Measurements from ENCODE around the gene OLFML1. TPM values are rescaled to one million over a fixed set of nuclear protein-coding genes. Genes with fewer than 3 reads are reported as not detected.

The OLFML1 gene
- total RNA-seq, 2 experiments from 2014 or later = not detected

- Histone ChIP-seq H3K4me3 (ENCODE audit: low read depth, low read length, poor library complexity, severe bottlenecking) (peak overlapping the region; percentile 55), H3K4me1 (ENCODE audit: insufficient read depth, low read length, poor library complexity, severe bottlenecking) (peaks cover 99% of the 10 kb centered on the region), H3K9me3 (ENCODE audit: low read length) (no peaks in the 10 kb centered on the region), H3K4me2 (ENCODE audit: low read length) (peak overlapping the region; percentile 87), H3K27ac (ENCODE audit: low read depth, low read length, poor library complexity, severe bottlenecking) (peak overlapping the region; percentile 97), H3K36me3 (ENCODE audit: insufficient read depth, low read length) (peaks cover 35% of the 10 kb centered on the region; the same call in 1 of the 2 replicates), H3K9me2 (ENCODE audit: insufficient read depth, low read length) (no peaks in the 10 kb centered on the region), H3K79me2 (ENCODE audit: insufficient read depth, low read depth, low read length) (peaks cover 99% of the 10 kb centered on the region), H2AFZ (ENCODE audit: low read length) (no peak overlapping the region), H4K20me1 (ENCODE audit: insufficient read depth, low read length) (peaks cover 22% of the 10 kb centered on the region; the same call in 1 of the 2 replicates)
- no TSS peak for BruUV-seq (replicated peaks)
- no peak for TF ChIP-seq CTCF (conservative IDR thresholded peaks at IDR 0.05; ENCODE audit: low read length)
- no peak for TF ChIP-seq EZH2phosphoT487 (IDR thresholded peaks at IDR 0.05; ENCODE audit: borderline replicate concordance, low read depth, low read length)
- CTCF ChIA-PET (ENCODE audit: unreplicated experiment) = interaction anchor here (0.7 to 1.6 kb wide), 4 partner anchors 8 to 13 kb away, joined by 3 to 6 read pairs (median 4); partner anchors contain the start of gene PPFIBP2
- POLR2A ChIA-PET = interaction anchor here (0.7 to 3.3 kb wide), 13 partner anchors 9 to 588 kb away, joined by 3 to 19 read pairs (median 3); no protein-coding TSS in a partner anchor
- intact Hi-C loops (cut with micrococcal nuclease; ENCODE audit: unreplicated experiment) = no loop called here
- DNase-seq (ENCODE audit: low spot score) = peak; percentile 75
Measured at GRCh38 chr11:7520981-7521487, 35.7 kb downstream of the OLFML1 start.

DNA sequence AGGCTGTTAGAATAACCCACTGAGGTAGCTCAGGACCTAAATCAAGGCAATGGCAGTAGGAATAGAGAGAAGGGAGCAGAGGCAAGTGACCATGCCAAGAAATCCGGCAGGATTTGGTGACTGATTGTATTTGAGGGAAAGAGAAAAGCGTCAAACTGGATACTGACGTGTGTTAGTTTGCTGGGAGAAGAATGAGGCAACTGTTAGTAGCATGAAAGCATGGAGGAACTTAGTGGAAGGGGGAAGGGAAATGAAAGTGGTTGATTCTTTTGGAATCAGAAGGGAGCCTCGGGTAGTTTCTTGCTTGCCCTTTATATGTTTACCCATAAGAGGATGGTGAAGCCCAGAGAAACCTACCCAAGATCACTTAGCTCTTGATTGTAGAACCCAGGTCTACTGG is 36.8 kb downstream of the OLFML1 start:
- CTCF ChIA-PET (ENCODE audit: unreplicated experiment) = interaction anchor here (1.0 kb wide), 1 partner anchor 9 kb away, joined by 3 read pairs; the partner anchor contains the start of gene PPFIBP2
- Histone ChIP-seq H4K20me1 (ENCODE audit: insufficient read depth, low read length) (peaks cover 27% of the 10 kb centered on the region; the same call in 1 of the 2 replicates), H3K4me1 (ENCODE audit: insufficient read depth, low read length, poor library complexity, severe bottlenecking) (peaks cover 95% of the 10 kb centered on the region), H3K79me2 (ENCODE audit: insufficient read depth, low read depth, low read length) (peaks cover 99% of the 10 kb centered on the region), H3K4me3 (ENCODE audit: low read depth, low read length, poor library complexity, severe bottlenecking) (peak overlapping the region; percentile 55), H3K27ac (ENCODE audit: low read depth, low read length, poor library complexity, severe bottlenecking) (peak overlapping the region; percentile 97), H3K4me2 (ENCODE audit: low read length) (peak overlapping the region; percentile 87), H3K9me3 (ENCODE audit: low read length) (no peaks in the 10 kb centered on the region), H3K9me2 (ENCODE audit: insufficient read depth, low read length) (no peaks in the 10 kb centered on the region), H2AFZ (ENCODE audit: low read length) (no peak overlapping the region), H3K36me3 (ENCODE audit: insufficient read depth, low read length) (peaks cover 41% of the 10 kb centered on the region; the same call in 1 of the 2 replicates)
- no peak for DNase-seq (ENCODE audit: low spot score)
- POLR2A ChIA-PET = interaction anchor here (0.8 to 3.3 kb wide), 7 partner anchors 9 to 589 kb away, joined by 3 to 19 read pairs (median 4); no protein-coding TSS in a partner anchor
- intact Hi-C loops (cut with micrococcal nuclease; ENCODE audit: unreplicated experiment) = no loop called here
- BruUV-seq (replicated peaks) = no TSS peak
- TF ChIP-seq CTCF (conservative IDR thresholded peaks at IDR 0.05; ENCODE audit: low read length) (no peak), EZH2phosphoT487 (IDR thresholded peaks at IDR 0.05; ENCODE audit: borderline replicate concordance, low read depth, low read length) (no peak)

DNA sequence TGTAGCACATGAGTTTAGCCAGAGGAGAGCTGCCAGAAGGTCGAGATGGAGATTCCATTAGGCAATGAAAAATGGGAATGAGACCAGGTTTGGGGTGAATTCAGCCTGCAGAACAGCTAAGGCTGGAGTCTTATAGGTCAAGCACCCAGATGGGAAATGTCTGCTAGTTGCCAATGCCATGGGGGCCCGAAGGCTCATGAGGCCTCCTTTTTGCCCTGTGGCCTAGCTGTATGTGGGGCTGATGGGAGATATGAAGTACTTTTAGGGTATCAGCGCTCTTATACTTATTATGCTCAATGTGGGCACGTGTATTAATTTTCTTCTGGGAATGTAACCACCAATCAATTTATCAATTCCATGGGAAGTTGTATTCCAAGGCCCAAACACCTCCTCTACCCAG is 37.2 kb downstream of the OLFML1 start:
- Histone ChIP-seq H2AFZ (ENCODE audit: low read length) (no peak overlapping the region), H3K9me2 (ENCODE audit: insufficient read depth, low read length) (no peaks in the 10 kb centered on the region), H4K20me1 (ENCODE audit: insufficient read depth, low read length) (peaks cover 31% of the 10 kb centered on the region; the same call in 1 of the 2 replicates), H3K9me3 (ENCODE audit: low read length) (no peaks in the 10 kb centered on the region), H3K36me3 (ENCODE audit: insufficient read depth, low read length) (peaks cover 45% of the 10 kb centered on the region; the same call in 1 of the 2 replicates), H3K27ac (ENCODE audit: low read depth, low read length, poor library complexity, severe bottlenecking) (peak overlapping the region; percentile 97), H3K4me2 (ENCODE audit: low read length) (peak overlapping the region; percentile 87), H3K79me2 (ENCODE audit: insufficient read depth, low read depth, low read length) (peaks cover 99% of the 10 kb centered on the region), H3K4me1 (ENCODE audit: insufficient read depth, low read length, poor library complexity, severe bottlenecking) (peaks cover 95% of the 10 kb centered on the region), H3K4me3 (ENCODE audit: low read depth, low read length, poor library complexity, severe bottlenecking) (peak overlapping the region; percentile 55)
- TF ChIP-seq CTCF (conservative IDR thresholded peaks at IDR 0.05; ENCODE audit: low read length) (no peak), EZH2phosphoT487 (IDR thresholded peaks at IDR 0.05; ENCODE audit: borderline replicate concordance, low read depth, low read length) (no peak)
- no peak for DNase-seq (ENCODE audit: low spot score)
- ChIA-PET POLR2A (interaction anchor here (0.8 to 3.3 kb wide), 3 partner anchors 8 to 28 kb away, joined by 4 to 19 read pairs (median 17); no protein-coding TSS in a partner anchor), CTCF (ENCODE audit: unreplicated experiment) (no interaction called here)
- BruUV-seq (replicated peaks) = no TSS peak
- intact Hi-C loops (cut with micrococcal nuclease; ENCODE audit: unreplicated experiment) = no loop called here
